Measurements from ENCODE around the gene GRB10.

- TF ChIP-seq POLR2A (IDR thresholded peaks at IDR 0.05; ENCODE audit: low read depth, low read length), result no peak
- TF ChIP-seq TAF1 (IDR thresholded peaks at IDR 0.05; ENCODE audit: borderline replicate concordance, low read depth, low read length), result no peak
These were observed 7.7 kb upstream of the GRB10 start for GRCh38 chr7:50790381-50790780.

Measured in GM12892 (cell line).